Loucy (cell line): ENCODE results near the gene HSPG2.

Source experiments
- EZH2phosphoT487 ChIP-seq: fragments of 200-600 bp; IDR thresholded peaks from 2 replicates; pipeline ENCODE4 v1.6.1; 2018; ENCODE audit warnings: antibody characterized with exemption, mild to moderate bottlenecking, moderate library complexity, borderline replicate concordance
- TF ChIP-seq, protein P1 (sequence below): fragments of 200-600 bp; sonication (generic); conservative IDR thresholded peaks from 2 replicates; pipeline ENCODE4 v1.5.1; 2014; ENCODE audit warnings: mild to moderate bottlenecking, antibody characterized with exemption, low read length

DNA sequence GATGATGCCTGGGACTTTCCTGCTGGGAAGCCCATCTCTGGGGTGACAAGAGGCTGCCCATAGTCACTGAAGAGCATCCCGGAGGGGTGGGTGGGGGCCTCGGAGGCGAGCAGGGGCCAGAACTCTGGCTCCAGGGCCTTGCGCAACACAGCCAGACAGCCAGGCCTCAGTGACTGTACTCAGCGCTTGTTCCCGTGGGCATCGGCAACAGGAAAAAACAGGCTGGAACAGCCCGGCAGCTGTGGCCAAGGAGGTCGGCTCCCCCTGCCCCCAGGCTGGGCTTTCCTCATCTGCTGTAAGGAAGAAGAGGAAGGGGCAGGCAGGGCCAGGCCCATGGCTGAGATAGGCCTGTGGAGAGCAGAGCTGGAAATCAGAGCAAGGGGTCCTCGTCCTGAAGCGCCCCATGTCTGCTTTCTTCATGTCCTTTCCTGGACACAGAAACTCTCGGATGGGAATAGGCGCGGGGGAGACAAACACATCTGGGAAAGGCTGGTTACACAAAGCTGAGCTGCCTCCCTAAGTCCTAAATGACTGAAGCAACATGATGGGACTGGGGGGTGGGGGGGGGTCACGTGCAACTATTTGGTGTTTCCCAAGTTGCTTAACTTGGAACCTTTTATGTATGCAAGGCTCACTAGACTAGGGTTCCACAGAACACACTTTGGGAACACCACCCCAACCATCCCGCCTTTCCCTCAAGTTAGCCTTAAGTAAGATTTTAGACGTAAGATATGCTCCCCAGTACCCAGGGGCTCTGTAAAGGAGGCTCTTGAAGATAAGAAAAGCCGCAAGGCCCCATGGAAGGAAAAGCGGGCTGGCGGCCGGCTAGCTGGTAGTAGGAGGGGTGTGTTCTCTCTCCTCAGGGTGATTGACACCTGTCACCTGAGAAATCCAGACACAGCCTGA is 30.7 kb downstream of the HSPG2 start:
- TF ChIP-seq, protein P1, sequence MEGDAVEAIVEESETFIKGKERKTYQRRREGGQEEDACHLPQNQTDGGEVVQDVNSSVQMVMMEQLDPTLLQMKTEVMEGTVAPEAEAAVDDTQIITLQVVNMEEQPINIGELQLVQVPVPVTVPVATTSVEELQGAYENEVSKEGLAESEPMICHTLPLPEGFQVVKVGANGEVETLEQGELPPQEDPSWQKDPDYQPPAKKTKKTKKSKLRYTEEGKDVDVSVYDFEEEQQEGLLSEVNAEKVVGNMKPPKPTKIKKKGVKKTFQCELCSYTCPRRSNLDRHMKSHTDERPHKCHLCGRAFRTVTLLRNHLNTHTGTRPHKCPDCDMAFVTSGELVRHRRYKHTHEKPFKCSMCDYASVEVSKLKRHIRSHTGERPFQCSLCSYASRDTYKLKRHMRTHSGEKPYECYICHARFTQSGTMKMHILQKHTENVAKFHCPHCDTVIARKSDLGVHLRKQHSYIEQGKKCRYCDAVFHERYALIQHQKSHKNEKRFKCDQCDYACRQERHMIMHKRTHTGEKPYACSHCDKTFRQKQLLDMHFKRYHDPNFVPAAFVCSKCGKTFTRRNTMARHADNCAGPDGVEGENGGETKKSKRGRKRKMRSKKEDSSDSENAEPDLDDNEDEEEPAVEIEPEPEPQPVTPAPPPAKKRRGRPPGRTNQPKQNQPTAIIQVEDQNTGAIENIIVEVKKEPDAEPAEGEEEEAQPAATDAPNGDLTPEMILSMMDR = no peak
- TF ChIP-seq EZH2phosphoT487 = no peak
